Trophoblast cell (in vitro differentiated cells and primary cell): ENCODE measurements around the gene GFOD1.

Experiments used
- DNase-seq, 2 donors: peaks; one replicate each; pipeline ENCODE4 v3.0.0-alpha.2; 2016
- H2AFZ ChIP-seq: 2 replicates; pipeline ENCODE4 v1.6.1; 2013; ENCODE audit warnings: low read length, moderate library complexity, mild to moderate bottlenecking; ENCODE audit not compliant: insufficient read depth, poor library complexity
- H2AK5ac ChIP-seq: 2 replicates; pipeline ENCODE4 v1.6.1; 2013; ENCODE audit warnings: mild to moderate bottlenecking, low read length
- H2BK120ac ChIP-seq: 2 replicates; pipeline ENCODE4 v1.6.1; 2013; ENCODE audit warnings: low read length, mild to moderate bottlenecking, moderate library complexity; ENCODE audit not compliant: insufficient read depth, poor library complexity
- H2BK12ac ChIP-seq: 2 replicates; pipeline ENCODE4 v1.6.1; 2013; ENCODE audit warnings: mild to moderate bottlenecking, low read length, moderate library complexity
- H2BK5ac ChIP-seq: 2 replicates; pipeline ENCODE4 v1.6.1; 2013; ENCODE audit warnings: low read length, low read depth, moderate library complexity, mild to moderate bottlenecking; ENCODE audit not compliant: poor library complexity
- H3K14ac ChIP-seq: 2 replicates; pipeline ENCODE4 v1.6.1; 2013; ENCODE audit warnings: mild to moderate bottlenecking, low read length
- H3K18ac ChIP-seq: 2 replicates; pipeline ENCODE4 v1.6.1; 2013; ENCODE audit warnings: mild to moderate bottlenecking, low read length
- H3K23ac ChIP-seq: 2 replicates; pipeline ENCODE4 v1.6.1; 2013; ENCODE audit warnings: low read length
- H3K27ac ChIP-seq: 2 replicates; pipeline ENCODE4 v1.5.1; 2013; ENCODE audit warnings: low read depth, mild to moderate bottlenecking, inconsistent platforms, low read length, moderate library complexity
- H3K27me3 ChIP-seq: 2 replicates; pipeline ENCODE4 v1.6.1; 2013; ENCODE audit warnings: inconsistent platforms, mild to moderate bottlenecking, low read length, moderate library complexity; ENCODE audit not compliant: insufficient read depth
- H3K36me3 ChIP-seq, 2 experiments: 1 replicate in 1 of 2; 2 replicates in 1 of 2; pipeline ENCODE4 v1.6.1; 2013; ENCODE audit warnings: low read length in 2 of 2, mild to moderate bottlenecking in 2 of 2, moderate library complexity in 1 of 2; ENCODE audit not compliant: insufficient read depth in 2 of 2, control insufficient read depth in 1 of 2
- H3K4ac ChIP-seq: 2 replicates; pipeline ENCODE4 v1.6.1; 2013; ENCODE audit warnings: low read depth, mild to moderate bottlenecking, low read length, moderate library complexity
- H3K4me1 ChIP-seq, 2 experiments: 1 replicate in 1 of 2; 2 replicates in 1 of 2; pipeline ENCODE4 v1.6.1; 2013; ENCODE audit warnings: low read length in 2 of 2, mild to moderate bottlenecking in 2 of 2, moderate library complexity in 1 of 2; ENCODE audit not compliant: insufficient read depth in 2 of 2, control insufficient read depth in 1 of 2
- H3K4me2 ChIP-seq: 2 replicates; pipeline ENCODE4 v1.6.1; 2013; ENCODE audit warnings: inconsistent platforms, mild to moderate bottlenecking, low read length, moderate library complexity
- H3K4me3 ChIP-seq: 2 replicates; pipeline ENCODE4 v1.5.1; 2013; ENCODE audit warnings: mild to moderate bottlenecking, low read depth, low read length, inconsistent platforms
- H3K79me1 ChIP-seq: one replicate; pipeline ENCODE4 v1.6.1; 2013; ENCODE audit warnings: low read length
- H3K79me2 ChIP-seq: 2 replicates; pipeline ENCODE4 v1.6.1; 2013; ENCODE audit warnings: low read length, mild to moderate bottlenecking; ENCODE audit not compliant: control insufficient read depth, insufficient read depth, poor library complexity
- H3K9ac ChIP-seq: 2 replicates; pipeline ENCODE4 v1.6.1; 2013; ENCODE audit warnings: mild to moderate bottlenecking, low read length
- H3K9me3 ChIP-seq: 2 replicates; pipeline ENCODE4 v1.6.1; 2013; ENCODE audit warnings: low read depth, mild to moderate bottlenecking, control low read depth, inconsistent platforms, low read length; ENCODE audit not compliant: insufficient read depth
- H4K12ac ChIP-seq: 2 replicates; pipeline ENCODE4 v1.6.1; 2013; ENCODE audit warnings: low read depth, mild to moderate bottlenecking, low read length, moderate library complexity
- H4K8ac ChIP-seq: 2 replicates; pipeline ENCODE4 v1.6.1; 2013; ENCODE audit warnings: low read depth, mild to moderate bottlenecking, low read length, moderate library complexity
- H4K91ac ChIP-seq: one replicate; pipeline ENCODE4 v1.6.1; 2013; ENCODE audit warnings: low read depth, mild to moderate bottlenecking, low read length, moderate library complexity
- WGBS: extraction: QIAGEN DNeasy Blood & Tissue Kit; methylation state at CpG from one replicate; pipeline ENCODE4 v1.1.7; 2013; ENCODE audit warnings: missing lambda C conversion rate; ENCODE audit not compliant: insufficient read length, insufficient coverage; ENCODE audit errors: extremely low coverage; 5-methylcytosine and 5-hydroxymethylcytosine counted together

Gene GFOD1

DNA sequence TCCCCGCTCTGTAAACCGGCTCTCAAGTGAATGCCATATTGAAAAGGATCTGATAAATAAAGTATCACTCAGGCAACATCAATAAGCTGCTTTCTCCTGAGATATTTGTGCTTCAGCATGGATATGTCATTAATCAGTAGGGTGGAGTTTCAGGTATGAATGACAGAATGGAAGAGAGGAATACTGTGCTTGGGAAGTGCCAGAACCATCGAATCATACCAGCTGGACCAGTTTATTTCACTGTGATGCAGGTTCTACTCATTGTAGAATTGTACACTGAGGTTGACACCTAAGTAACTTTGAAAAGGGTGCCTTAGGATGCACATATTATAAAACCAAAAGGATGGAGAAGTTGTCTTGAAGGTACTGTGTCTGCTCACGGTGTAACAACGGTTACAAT is 141.2 kb downstream of the GFOD1 start:
- Histone ChIP-seq H3K4me3 (no peak overlapping the region), H2AK5ac (no peak overlapping the region), H3K4me1 (peaks cover 11 to 12% of the 10 kb centered on the region in 2 experiments), H2AFZ (no peak overlapping the region), H3K14ac (no peak overlapping the region), H2BK12ac (no peak overlapping the region), H3K79me1 (peaks cover 3% of the 10 kb centered on the region), H3K4me2 (no peak overlapping the region), H3K4ac (no peak overlapping the region), H3K18ac (no peak overlapping the region), H3K36me3 (no peaks in the 10 kb centered on the region), H4K8ac (no peak overlapping the region), H2BK120ac (no peak overlapping the region), H3K79me2 (no peaks in the 10 kb centered on the region), H3K27ac (no peak overlapping the region), H3K23ac (no peak overlapping the region), H3K27me3 (no peaks in the 10 kb centered on the region), H2BK5ac (no peak overlapping the region), H4K91ac (no peak overlapping the region), H3K9ac (no peak overlapping the region), H4K12ac (no peak overlapping the region), H3K9me3 (peaks cover 4% of the 10 kb centered on the region)
- no CpG with 5 or more reads among the region's 5 CpGs for WGBS
- peak in 1 of 2 donors; percentile 43 for DNase-seq

DNA sequence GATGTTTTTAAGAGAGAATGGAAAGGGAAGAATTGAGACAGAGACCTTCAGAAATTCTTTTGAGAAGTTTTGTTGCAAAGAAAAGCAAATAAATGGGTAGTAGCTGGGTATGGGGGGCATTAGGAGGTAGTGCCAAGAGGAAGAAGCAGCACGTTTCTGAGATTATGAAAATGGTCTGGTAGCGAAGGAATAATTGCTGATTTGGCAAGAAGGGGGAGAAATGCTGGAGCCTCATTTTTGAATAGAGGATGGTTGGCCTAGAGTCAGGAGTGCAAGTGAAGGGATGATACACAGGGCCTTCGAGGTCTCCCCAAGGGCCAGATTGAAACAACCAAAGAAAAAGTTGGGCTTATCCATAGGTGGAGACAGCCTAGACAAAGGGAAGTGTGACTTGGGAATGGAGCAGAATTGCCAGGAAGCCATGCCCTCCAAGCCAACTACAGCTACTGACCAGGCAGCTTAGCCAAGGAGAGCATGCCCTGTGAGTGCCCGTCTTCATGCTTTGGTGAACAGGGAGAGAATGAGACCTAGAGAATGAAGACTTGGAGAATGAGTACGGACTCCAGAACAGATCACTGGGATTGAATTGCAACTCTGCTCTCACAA is 144.9 kb downstream of the GFOD1 start:
- no CpG with 5 or more reads among the region's 5 CpGs for WGBS
- no peak overlapping the region for H3K9ac ChIP-seq
- H3K4me1 ChIP-seq, result peaks cover 0 to 2% of the 10 kb centered on the region in 2 experiments
- DNase-seq, result no peak
- H4K8ac ChIP-seq, result no peak overlapping the region
- H3K14ac ChIP-seq, result no peak overlapping the region
- peaks cover 4% of the 10 kb centered on the region for H3K9me3 ChIP-seq
- H3K23ac ChIP-seq, result peak overlapping the region; percentile 47
- H3K27ac ChIP-seq, result no peak overlapping the region
- H3K4me2 ChIP-seq, result no peak overlapping the region
- no peak overlapping the region for H3K4me3 ChIP-seq
- H3K18ac ChIP-seq, result no peak overlapping the region
- no peak overlapping the region for H2BK12ac ChIP-seq
- no peaks in the 10 kb centered on the region for H3K79me1 ChIP-seq
- H3K79me2 ChIP-seq, result no peaks in the 10 kb centered on the region
- no peak overlapping the region for H2BK120ac ChIP-seq
- H4K91ac ChIP-seq, result no peak overlapping the region
- H3K27me3 ChIP-seq, result no peaks in the 10 kb centered on the region
- no peak overlapping the region for H2AFZ ChIP-seq
- no peak overlapping the region for H2BK5ac ChIP-seq
- no peak overlapping the region for H2AK5ac ChIP-seq
- H4K12ac ChIP-seq, result no peak overlapping the region
- no peaks in the 10 kb centered on the region for H3K36me3 ChIP-seq
- H3K4ac ChIP-seq, result no peak overlapping the region

DNA sequence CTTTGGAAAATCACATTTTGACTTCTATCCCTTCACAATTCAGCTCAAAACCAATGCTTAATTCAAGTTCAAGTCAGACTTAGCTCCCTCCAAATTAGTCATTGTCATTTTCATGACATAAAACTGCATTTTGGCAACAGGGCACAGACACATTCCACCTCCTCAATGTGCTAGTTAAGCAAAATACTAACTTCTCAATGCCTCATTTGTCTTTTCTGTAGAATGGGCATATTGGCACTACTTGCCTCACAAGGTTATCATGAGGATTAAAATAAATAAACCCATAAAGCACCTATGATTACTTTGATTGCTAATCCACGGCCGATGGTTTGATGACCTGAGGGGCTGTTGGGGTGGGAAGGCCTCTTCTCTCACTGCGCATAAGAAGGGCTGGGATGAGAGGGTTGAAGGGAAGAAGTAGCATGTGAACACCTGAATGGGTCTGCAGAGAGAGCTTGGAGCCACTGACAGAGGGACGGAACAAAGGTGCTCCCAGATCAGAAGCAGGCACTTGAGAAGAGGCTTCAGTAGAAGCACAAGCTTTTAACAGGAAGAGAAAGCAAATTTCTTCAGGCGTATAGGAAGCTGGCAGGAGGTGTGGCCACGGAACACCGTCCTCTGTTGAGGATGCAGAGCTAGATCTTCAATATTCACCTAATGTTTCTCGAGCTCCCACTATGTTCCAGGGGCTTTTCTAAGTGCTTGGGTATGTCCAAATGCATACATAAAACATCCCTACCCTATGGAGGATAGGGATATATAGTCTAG is 147.4 kb downstream of the GFOD1 start:
- no peak overlapping the region for H2AK5ac ChIP-seq
- H3K79me2 ChIP-seq, result no peaks in the 10 kb centered on the region
- H3K9ac ChIP-seq, result no peak overlapping the region
- no peak overlapping the region for H3K14ac ChIP-seq
- DNase-seq, result no peak
- H4K8ac ChIP-seq, result no peak overlapping the region
- no peak overlapping the region for H3K18ac ChIP-seq
- H3K4me2 ChIP-seq, result no peak overlapping the region
- no peak overlapping the region for H2BK120ac ChIP-seq
- H2BK5ac ChIP-seq, result no peak overlapping the region
- no peaks in the 10 kb centered on the region for H3K79me1 ChIP-seq
- no peak overlapping the region for H2BK12ac ChIP-seq
- no peaks in the 10 kb centered on the region for H3K27me3 ChIP-seq
- peaks cover 1 to 2% of the 10 kb centered on the region in 2 experiments for H3K4me1 ChIP-seq
- H3K27ac ChIP-seq, result no peak overlapping the region
- no CpG with 5 or more reads among the region's 8 CpGs for WGBS
- H3K23ac ChIP-seq, result no peak overlapping the region
- H3K4ac ChIP-seq, result no peak overlapping the region
- H3K36me3 ChIP-seq, result no peaks in the 10 kb centered on the region
- no peak overlapping the region for H4K12ac ChIP-seq
- H4K91ac ChIP-seq, result no peak overlapping the region
- no peak overlapping the region for H3K4me3 ChIP-seq
- no peak overlapping the region for H2AFZ ChIP-seq
- peaks cover 4% of the 10 kb centered on the region for H3K9me3 ChIP-seq

GRCh38 chr6:13338038-13338437 is 149.4 kb downstream of the GFOD1 start:
- Histone ChIP-seq H2BK5ac (no peak overlapping the region), H3K4me2 (no peak overlapping the region), H4K12ac (no peak overlapping the region), H3K27me3 (no peaks in the 10 kb centered on the region), H3K4me3 (no peak overlapping the region), H3K36me3 (no peaks in the 10 kb centered on the region), H4K8ac (no peak overlapping the region), H2AFZ (no peak overlapping the region), H3K4ac (no peak overlapping the region), H4K91ac (no peak overlapping the region), H3K9me3 (peaks cover 4% of the 10 kb centered on the region), H3K79me2 (no peaks in the 10 kb centered on the region), H3K4me1 (peaks cover 2 to 3% of the 10 kb centered on the region in 2 experiments), H3K9ac (no peak overlapping the region), H2BK12ac (no peak overlapping the region), H2BK120ac (no peak overlapping the region), H3K27ac (no peak overlapping the region), H3K18ac (no peak overlapping the region), H2AK5ac (no peak overlapping the region), H3K79me1 (no peaks in the 10 kb centered on the region), H3K23ac (no peak overlapping the region), H3K14ac (no peak overlapping the region)
- no CpG with 5 or more reads among the region's 5 CpGs for WGBS
- no peak for DNase-seq
